ENCODE results near the gene CEACAM19.
"Not testable (repeated sequence)": the region's sequence is repeated elsewhere in the genome, so short reads cannot be mapped to it uniquely, and the experiment has no call there.

CEACAM19 gene

DNA sequence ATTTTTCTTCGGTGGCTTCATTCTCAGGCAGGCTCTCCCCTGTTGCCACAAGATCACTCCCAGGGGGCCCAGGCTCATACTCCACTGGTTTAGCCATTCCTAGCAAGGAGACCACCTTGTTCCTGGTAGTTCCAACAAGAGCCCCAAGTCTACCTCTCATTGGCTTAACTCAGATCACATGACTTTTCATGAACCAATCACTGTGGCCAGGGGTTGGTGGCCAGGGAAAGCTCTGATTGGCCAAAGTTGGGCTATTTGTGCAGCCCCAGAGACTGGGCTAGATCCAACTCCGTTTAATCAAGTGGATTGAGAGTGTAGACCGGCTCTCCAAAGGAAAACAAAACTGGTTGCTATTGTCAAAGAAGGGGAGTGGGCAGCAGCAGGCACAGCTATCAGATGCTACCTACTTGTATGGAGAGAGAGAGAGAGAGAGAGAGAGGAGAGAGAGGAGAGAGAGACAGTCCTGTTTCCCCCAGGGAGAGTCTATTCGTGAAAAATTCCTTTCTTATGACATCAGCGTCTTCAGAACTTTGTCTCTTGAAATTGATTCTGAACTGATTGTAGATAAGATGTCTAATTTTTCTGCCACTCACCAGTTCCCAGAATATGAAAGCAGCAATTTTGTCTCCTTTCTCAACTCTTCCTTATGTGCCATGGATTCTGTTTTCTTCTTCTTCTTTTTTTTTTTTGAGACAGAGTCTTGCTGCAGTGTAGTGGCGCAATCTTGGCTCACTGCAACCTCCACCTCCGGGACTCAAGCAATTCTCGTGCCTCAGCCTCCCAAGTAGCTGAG, 5.9 kb downstream of the CEACAM19 start:
- DNase-seq, result no peak

DNA sequence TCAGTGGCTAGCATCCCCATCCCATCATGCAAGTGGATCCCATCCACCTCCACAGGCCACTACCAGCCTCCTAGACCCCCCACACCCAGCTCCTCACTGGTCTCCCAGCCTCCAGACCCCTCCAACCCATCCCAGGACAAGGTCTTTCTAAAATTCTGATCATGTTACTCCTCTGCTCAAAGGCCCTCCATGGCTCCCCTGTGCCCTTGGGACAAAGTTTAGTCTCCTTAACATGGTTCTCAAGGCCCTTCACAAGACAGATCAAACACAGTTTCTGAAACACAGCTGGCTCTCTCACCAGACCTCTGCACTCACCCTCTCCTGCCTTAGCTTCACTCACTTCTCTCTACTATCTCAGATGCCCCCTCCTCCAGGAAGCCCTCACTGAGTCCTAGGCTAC, 9.3 kb downstream of the CEACAM19 start:
- DNase-seq, result no peak

DNA sequence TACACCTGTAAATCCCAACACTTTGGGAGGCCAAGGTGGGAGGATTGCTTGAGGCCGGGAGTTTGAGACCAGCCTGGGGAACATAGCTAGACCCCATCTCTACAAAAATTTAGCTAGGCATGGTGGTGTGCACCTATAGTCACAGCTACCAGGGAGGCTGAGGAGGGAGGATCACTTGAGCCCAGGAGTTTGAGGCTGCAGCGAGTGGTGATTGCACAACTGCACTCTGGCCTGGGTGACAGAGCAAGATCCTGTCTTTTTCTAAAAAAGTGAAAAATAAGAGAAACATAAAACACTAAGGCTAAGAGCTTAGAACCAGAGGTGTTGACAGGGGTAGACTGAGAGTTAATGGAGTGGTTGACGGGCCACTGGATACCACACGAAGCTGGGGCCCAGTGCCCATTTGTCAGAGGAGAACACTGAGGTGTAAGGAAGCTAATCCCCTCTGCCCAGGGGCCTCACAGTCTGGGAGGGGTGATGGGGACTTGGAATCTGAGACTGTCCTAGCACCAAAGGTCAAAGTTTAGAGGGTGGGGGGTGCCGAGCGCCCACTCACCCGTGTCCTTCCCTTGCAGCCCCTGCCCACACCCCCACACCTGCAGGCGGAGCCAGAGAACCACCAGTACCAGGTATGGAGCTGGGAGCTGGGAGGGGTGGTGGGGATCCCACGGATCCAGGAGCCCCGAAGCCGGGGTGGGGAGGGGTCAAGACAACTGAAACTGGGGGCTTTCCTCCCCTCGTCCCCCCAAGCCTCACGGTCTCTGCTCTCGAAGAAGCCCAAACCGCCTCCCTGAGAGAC, 10.9 kb downstream of the CEACAM19 start:
- no peak for DNase-seq

DNA sequence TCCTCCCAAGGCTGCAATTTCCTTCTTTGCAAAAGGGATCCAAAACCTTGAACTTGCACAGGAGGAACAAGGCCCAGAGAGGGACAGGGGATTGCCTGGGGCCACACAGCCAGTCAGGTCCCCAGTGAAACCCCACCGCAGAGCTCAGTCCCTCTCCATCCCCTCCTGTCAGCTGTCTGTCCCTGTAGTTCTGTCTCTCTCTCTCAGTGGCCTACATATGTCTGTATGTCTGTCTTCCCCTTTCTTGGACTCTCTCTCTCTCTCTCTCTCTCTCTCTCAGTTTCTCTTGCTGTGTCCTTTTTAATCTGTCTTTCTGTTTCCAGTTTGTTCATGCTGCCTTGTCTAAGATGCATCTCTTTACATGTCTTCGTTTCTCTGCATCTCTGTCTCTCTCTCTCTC, 11.5 kb downstream of the CEACAM19 start:
- no peak for DNase-seq

DNA sequence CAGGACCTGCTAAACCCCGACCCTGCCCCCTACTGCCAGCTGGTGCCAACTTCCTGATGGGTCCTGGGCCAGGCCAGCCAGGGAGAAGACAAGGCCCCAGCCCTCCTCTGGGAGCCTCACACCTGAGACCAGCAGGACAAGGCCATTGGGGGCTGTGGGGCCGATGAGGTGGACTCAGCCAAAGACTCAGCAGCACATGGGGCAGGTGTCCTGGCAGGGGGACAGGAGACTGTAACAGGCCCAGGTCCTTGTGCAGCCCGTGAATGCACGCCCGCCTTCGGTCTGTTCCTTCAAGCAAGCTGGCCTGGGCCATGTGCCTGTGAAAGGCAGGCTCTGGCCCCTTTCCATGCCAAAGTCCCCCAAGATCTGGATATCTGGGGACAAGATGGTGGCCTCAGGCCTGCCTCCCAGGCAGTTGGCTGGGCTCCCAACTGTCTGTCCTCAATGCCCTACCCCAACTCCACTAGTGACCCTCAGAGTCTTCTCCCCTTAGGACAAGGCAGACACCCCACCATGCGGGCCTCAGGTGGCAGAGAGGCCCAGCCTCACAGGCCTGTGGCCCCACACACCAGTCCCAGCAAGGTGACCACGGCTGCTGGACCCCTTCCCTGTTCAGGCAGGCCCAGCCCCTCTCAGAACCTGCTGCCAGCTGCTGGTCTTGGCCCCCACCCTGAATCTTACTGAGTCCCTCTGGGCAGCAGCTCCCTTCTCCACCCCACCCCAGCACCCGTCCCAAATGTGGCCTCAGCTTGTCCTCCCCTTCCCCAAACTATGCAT, 12.3 kb downstream of the CEACAM19 start:
- DNase-seq, result no peak

DNA sequence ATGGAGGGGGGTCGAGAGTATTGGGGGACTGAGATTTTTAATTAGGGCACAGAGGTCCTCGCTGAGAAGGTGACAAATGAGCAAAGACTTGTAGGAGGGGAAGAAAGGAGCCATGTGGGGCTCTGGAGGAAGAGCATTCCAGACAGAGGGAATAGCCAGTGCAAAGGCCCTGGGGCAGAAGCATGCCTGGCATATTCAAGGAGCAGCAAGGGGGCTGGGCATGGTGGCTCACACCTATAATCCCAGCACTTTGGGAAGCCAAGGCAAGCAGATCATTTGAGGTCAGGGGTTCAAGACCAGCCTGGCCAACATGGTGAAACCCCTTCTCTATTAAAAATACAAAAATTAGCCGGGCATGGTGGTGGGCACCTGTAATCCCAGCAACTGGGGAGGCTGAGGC, 13.1 kb downstream of the CEACAM19 start:
- DNase-seq, result not testable (repeated sequence)

DNA sequence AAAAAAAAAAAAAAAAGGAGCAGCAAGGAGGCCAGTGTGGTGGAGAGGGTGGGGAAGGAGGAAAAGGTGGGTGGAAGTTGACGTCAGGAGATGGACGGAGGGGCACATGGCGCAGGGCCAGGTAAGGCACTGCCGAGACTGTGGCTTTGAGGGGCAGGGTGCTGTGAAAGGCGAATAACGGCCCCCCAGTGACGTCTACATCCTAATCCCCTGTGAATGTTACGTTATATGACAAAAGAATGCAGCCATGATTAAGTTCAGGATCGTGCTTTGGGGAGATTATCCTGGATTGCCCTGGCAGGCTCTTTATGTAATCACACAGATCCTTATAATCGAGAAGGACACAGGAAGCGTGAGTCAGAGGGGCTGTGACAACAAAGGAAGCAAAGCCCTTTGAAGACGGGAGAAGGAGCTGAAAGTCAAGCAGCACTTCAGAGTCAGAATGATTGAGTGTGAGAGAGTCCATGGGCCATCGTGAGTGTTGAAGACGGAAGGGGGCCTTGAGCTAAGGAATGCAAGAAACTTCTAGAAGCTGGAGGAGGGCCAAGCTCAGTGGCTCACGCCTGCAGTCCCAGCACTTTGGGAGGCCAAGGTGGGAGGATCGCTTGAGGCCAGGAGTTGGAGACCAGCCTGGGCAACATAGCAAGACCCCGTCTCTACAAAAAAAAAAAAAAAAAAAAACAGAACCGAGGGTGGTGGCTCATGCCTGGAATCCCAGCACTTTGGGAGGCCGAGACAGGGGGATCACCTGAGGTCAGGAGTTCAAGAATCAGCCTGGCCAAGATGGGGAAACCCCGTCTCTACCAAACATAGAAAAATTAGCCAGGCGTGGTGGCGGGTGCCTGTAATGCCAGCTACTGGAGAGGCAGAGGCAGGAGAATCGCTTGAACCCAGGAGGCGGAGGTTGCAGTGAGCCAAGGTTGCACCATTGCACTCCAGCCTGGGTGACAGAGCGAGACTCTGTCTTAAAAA, 13.9 kb downstream of the CEACAM19 start:
- DNase-seq, result peak; percentile 15

DNA sequence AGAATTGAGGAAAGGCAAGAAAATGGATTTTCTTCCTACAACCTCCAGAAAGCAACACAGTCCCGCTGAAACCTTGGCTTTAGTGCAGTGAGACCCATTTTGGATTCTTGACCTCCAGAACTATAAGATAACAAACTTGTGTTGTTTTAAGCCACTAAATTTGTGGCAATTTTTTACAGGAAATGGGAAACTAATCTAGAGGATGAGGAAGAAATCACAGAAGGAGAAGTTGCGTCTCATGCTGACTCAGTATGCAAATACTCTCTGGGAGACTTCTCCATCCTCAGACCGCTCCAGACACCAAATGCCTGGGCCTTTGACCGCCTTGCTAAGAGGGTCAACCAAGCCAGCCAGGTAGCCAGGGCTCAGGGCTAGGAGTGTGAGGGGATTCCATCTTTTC, 14.6 kb downstream of the CEACAM19 start:
- no peak for DNase-seq

DNA sequence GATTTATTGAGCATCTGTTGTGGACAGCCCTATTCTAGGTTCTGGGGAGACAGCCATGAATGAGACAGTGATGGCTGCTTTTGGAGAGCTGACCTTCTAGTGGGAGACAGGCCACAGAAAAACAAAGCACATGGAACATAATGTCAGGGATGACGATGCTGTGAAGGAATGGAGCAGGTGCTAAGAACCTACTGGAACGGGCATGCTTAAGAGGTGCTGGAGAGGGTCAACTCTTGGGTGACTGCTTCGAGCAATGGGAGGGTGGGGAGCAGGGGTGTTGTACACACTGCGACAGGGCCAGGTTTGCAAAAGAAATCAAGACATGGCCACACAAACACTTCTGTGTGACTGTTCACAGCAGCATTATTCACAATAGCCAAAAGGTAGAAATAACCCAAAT, 15.6 kb downstream of the CEACAM19 start:
- no peak for DNase-seq

DNA sequence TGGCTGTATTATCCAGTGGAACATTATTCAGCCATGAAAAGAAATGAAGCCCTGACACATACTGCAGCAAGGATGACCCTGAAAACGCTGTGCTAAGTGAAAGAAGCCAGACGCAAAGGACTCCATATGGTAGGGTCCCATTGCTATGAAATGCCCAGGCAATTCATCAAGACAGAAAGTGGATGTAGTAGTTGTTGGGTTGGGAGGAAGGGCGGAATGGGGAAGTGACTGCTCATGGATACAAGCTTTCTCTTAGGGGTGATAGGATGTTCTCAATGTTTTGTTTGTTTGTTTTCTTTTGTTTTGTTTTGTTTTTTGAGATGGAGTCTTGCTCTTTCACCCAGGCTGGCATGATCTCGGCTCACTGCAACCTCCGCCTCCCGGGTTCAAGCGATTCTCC, 16.6 kb downstream of the CEACAM19 start:
- no peak for DNase-seq

DNA sequence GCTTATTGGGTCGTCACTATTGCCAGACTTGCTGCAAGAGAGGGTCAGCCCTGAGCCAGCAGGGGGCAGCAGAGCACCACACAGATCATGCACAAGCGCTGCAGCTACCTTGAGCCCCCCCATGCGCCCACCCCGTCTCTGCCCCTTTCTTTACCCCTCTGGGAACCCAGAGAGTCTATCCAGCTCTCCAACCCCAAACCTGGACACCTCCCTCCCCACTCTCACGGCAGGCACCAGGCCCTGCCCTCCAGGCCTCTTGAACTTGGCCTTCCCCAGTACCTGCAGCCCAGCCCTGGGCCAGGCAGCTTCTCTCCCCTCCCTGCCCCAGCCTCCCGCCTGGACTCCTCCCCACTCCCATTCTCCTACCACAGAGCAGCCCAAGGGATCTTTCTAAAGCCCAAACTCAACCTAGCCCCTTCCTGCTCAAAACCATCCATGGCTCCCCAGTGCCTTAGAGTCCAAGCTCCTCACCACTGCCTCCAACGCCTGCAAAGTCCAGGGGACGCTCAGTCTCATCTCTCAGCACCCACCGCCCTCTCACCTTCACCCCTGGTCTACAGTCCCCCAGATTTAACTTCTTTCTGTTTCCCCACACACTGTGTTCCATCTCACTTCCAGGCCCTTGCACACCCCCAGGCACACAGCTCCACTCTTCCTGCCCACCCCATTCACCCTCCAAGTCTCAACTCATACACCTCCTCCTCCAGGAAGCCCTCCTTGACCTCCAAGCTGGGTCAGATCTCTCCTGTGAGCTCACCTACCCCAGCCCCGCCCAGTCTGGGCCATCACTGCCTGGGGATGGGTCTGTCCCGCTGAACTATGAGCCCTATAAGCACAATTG, 18.2 kb downstream of the CEACAM19 start:
- peak; percentile 72 for DNase-seq

DNA sequence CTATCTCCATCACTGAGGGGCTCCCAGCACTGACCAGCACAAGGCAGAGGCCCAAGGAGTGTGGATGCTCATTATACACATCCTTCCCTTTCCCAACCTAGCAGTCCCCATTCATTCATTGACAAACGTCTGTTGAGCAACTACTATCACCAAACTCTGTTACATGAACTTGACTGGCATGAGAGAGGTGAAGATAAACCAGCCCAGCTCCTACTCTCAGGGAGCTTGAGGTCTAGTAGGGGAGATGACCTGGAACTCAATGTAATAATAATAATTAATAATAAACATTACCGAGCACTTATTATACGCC, 18.8 kb downstream of the CEACAM19 start:
- no peak for DNase-seq

DNA sequence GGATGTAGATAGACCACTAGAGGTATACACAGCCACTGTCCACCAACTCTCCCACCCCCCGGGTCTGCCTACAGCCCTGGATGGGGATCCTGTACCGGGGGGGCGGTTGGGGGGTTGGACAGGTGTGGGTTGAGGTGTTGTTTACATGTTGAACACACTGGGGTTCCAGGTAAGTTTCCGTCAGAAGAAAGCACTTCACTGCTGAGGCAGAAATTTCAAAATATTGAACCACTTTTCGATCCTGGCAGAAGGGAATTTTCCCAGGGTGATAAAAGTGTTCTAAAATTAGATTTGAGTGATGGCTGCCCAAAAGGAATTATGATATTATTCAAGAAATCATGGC, 21.1 kb downstream of the CEACAM19 start:
- no peak for DNase-seq

DNA sequence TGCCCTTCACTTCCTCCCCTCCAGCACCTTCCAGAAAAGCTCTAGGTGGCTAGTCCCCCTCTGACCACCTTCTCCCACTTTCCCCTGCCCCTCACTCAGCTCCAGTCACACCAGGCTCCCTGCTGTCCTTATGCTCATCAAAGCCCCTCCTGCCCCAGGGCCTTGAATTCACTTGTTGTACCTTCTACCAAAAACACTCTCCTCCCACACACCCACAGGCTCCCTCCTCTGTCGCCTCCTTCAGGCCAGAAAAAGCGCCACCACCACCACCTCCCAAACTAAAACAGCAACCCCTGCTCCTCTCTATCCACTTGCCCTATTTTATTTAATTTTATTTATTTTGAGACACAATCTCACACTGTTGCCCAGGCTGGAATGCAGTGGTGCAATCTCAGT, 22.9 kb downstream of the CEACAM19 start:
- no peak for DNase-seq

DNA sequence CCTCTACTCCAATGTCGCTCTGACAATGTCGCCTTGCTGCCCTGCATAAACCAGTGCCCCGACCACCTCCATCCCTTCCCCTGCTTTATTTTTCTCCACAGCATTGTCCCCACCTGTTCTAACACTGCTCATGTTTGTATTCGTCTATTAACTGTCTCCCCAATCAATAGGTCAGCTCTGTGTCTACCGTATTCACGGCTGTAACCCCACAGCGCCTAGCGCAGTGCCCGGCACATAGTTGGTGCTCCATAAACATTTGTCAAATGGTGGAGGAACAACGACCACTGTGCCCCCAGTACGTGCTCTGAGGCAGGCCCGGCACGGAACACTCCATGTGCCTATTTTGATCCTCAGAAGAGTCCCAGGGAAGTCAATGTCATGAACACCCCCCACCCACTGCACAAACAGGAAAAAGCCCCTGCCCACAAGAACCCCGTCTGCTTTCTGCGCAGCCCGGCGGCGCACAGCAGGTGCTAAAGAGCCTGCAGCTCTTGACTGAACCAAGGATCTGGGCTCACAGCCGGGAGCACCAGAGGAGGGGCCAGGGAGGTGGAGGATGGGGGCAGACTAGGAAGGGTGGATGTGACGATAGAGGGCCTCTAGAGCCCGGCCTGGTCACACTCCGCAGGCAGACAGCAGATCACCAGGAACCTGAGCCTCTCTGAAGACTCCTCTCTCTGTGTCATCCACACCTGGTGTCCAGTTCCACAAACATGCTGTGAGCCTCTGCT, 25.8 kb downstream of the CEACAM19 start:
- no peak for DNase-seq

DNA sequence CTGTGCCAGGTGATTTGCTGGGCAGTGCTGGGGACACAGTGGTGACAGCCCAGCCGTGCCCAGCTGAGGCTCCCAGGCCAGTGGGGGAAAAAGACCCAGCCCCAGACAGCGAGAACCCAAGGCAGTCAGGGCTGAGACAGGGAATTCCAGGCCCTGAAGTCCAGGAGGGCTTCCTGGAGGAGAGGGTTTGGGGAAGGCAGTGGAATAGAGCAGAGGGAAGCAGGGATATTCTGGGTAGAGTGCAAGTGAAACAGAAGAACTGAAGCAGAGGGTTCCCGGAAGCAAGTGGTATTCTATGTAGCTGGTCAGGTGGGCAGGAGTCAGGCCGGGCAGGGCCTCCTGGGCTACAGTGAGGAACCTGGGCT, 26.4 kb downstream of the CEACAM19 start:
- no peak for DNase-seq

DNA sequence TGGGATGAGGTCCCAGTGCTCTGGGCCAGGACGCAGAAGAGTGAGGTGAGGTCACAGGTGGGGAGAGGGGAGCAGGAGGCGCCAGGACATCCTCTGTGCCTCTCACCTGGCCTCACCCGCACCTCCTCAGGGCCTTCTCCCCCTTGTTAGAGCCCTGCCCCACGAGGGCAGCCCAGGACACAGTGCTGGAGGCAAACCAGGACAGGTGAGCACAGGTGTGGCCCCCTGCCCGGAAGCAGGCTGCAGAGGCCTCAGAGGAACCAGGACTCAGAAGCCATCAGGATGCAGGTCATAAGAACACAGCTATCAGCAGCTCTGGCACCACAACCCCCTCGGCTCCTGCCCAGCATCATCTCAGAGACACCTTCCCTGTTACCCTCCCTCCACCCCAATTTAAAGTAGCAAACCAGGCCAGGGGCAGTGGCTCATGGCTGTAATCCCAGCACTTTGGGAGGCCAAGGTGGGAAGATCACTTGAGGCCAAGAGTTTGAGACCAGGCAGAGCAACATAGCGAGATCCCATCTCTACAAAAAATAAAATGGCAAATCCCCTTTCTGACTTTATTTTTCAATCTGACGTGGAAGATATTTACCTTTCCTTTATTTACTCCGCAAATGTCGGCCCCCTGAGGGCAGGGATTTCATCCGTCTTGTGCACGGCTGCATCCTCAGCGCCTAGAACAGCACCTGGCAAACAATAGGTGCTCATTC, 27.4 kb downstream of the CEACAM19 start, which contains the start of gene CEACAM16:
Gene CEACAM16 (plus strand): TSS at position 660 of the 710 bp plus-strand sequence. CDS start 2,306 bp downstream, outside the sequence.
- no peak for DNase-seq

DNA sequence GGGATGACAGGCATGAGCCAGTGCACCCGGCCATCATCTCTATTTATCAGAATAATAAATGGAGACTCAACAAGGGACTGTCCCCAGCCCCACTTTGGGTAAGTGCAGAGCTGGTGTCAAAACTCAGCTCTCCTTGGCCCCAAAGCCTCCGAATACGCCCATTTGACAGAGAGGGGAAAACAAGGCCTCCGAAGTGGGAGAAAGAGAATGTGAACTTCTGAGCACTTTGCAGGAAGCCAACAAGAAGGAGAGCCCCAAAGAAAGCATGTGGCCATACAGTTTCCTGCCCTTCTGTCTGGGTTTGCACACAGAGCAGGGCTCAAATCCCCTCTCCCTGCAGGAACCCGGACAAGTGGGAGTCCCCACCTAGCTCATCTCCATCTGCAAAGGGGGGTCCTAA, 29.3 kb downstream of the CEACAM19 start:
- no peak for DNase-seq

DNA sequence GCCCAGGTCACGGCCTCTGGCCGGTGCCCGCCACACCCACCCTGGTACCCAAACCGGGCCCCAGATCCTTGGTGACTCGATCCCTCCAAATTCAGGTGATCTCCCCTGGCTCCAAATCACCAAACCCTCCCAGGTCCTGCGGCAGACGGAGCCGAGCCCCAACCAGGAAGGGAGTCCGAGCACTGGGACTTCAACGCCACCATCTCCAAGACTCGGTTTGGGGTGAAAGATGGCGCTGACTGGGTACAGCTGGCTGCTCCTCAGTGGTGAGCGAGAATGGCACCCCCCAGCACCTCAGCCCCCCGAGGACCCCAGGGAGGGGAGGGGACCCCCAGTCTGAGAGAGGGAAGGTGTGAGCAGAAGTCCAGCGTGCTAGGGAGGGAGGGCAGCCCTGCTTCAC, 29.9 kb downstream of the CEACAM19 start:
- DNase-seq, result no peak

DNA sequence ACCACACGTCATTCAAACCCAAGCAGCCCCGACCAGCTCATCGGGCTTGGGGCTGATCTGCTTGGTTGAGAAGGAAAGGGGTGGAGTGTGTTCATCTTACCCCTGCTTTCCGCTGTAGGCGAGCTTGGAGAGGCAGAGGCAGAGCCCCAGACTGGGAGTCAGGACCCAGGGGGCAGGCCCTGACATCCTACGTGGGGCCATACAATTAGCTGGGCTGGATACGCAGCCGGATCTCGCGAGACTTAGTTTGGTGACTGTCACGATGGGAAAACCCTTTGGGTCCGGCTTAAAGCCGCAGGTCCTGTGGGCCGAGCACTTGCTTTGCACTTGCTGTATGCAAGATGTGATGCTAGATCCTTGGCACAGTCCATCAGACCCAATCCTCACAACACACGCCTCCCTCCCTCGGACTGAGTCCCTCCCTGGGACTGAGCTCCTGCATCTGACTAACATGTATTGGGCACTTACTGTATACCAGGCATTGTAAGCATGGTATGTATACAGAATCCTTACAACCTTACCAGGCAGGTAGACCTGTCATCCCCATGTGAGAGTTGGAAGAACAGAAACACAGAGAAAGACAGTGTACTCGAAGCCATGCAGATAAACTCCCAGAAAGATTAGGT, 31.4 kb downstream of the CEACAM19 start:
- no peak for DNase-seq
